Measurements from ENCODE around the gene NOPCHAP1. TPM values are rescaled to one million over a fixed set of nuclear protein-coding genes. Genes with fewer than 3 reads are reported as not detected.
"Not testable (repeated sequence)": the region's sequence is repeated elsewhere in the genome, so short reads cannot be mapped to it uniquely, and the experiment has no call there.

Gene NOPCHAP1
- total and polyA plus RNA-seq, 2 experiments from 2014 or later: 1.2 to 20.3 TPM

DNA sequence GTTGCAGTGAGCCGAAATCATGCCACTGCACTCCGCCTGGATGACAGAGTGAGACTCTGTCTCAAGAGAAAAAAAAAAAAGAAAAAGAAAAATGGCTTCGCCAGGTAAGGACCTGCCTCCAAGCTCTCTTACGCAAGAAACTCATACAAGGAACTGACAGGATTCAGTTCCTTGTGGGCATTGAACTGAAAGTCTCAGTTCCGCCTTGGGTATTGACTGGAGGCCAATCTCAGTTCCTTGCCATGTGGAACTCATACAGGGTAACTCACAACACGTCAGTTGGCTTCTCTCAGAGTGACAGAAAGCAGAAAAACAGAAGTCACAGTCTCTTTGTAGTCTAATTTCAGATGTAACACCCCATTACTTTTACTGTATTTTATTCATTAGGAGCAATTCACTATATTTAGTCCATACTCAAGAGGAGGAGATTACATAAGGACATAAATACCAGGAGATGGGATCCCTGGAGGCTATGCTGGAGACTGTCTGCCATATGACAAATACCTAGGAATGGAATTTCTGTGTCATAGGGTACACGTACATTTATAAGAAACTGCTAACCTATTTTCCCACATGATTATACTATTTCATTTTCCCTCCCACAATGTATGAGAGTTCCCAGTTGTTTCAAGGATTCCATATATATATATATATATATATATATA lies 11.4 kb upstream of the NOPCHAP1 start:
- no peak overlapping the region for H3K4me3 ChIP-seq
- peak overlapping the region; percentile 26 for H3K4me2 ChIP-seq (ENCODE audit: unreplicated experiment)
- DNase-seq: peak; percentile 91
- H3K9ac ChIP-seq: 0 out of 2 replicates have a peak overlapping the region, but pooled peaks have one; percentile 10
- H3K27me3 ChIP-seq (replicated peaks; ENCODE audit: insufficient read depth): no peaks in the 10 kb centered on the region
- H3K9me2 ChIP-seq (ENCODE audit: insufficient read depth): no peaks in the 10 kb centered on the region
- no peaks in the 10 kb centered on the region for H4K20me1 ChIP-seq (ENCODE audit: insufficient read depth)
- H3K27ac ChIP-seq: peak overlapping the region; percentile 58
- peaks cover 29% of the 10 kb centered on the region for H3K4me1 ChIP-seq (ENCODE audit: insufficient read depth)
- H3K79me2 ChIP-seq (ENCODE audit: insufficient read depth): no peaks in the 10 kb centered on the region
- in situ Hi-C loops (cut with MboI): no loop called here
- H2AFZ ChIP-seq: no peak overlapping the region
- peaks cover 15% of the 10 kb centered on the region; the same call in 1 of the 2 replicates for H3F3A ChIP-seq (ENCODE audit: insufficient read depth)
- H3K36me3 ChIP-seq (ENCODE audit: low read depth): no peaks in the 10 kb centered on the region
- H3K9me3 ChIP-seq (ENCODE audit: low read depth): no peaks in the 10 kb centered on the region
- TF ChIP-seq EZH2 (IDR thresholded peaks at IDR 0.05; ENCODE audit: insufficient read depth, poor library complexity, severe bottlenecking) (no peak), EZH2phosphoT487 (IDR thresholded peaks at IDR 0.05; ENCODE audit: insufficient read depth, low read depth) (no peak)
- WGBS, 2 experiments (ENCODE audit: low coverage in 1 of 2, low lambda C conversion rate in 2 of 2, missing lambda C conversion rate in 2 of 2): 55% methylated on average over 7 of the region's 7 CpGs

DNA sequence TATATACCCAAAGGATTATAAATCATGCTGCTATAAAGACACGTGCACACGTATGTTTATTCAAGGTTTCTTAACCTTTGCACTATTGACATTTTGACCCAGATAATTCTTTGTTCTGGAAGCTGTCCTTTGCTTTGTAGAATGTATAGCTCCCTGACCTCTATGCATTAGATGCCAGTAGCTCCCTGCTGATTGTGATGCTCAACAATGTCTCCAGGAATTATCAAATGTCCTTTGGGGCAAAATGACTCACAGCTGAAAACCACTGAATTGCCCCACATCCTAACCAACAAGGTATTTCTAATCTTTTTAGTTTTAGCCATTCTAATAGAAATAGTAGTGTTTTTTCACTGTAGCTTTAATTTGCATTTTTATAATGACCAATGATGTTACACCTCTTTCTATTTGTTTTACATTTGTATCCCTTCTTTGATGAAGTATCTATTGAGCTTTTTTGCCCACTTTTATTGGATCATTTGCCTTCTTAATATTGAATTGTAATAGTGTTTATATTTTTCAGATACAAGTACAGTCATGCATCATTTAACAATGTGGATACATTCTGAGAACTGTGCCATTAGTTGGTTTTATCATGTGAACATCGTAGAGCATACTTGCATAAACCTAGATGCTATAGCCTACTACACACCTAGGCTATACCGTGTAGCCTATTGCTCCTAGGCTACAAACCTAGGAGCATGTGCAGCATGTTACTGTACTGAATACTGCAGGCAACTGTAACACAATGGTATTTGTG lies 10.4 kb upstream of the NOPCHAP1 start:
- in situ Hi-C loops (cut with MboI): no loop called here
- Histone ChIP-seq H3K27me3 (replicated peaks; ENCODE audit: insufficient read depth) (no peaks in the 10 kb centered on the region), H3K27ac (peak overlapping the region; percentile 58), H2AFZ (no peak overlapping the region), H3K79me2 (ENCODE audit: insufficient read depth) (no peaks in the 10 kb centered on the region), H3K4me1 (ENCODE audit: insufficient read depth) (peaks cover 29% of the 10 kb centered on the region), H3K36me3 (ENCODE audit: low read depth) (no peaks in the 10 kb centered on the region), H3K4me3 (no peak overlapping the region), H3F3A (ENCODE audit: insufficient read depth) (peaks cover 15% of the 10 kb centered on the region; the same call in 1 of the 2 replicates), H3K9me2 (ENCODE audit: insufficient read depth) (no peaks in the 10 kb centered on the region), H3K4me2 (ENCODE audit: unreplicated experiment) (peak overlapping the region; percentile 15), H4K20me1 (ENCODE audit: insufficient read depth) (no peaks in the 10 kb centered on the region), H3K9ac (no peak overlapping the region), H3K9me3 (ENCODE audit: low read depth) (no peaks in the 10 kb centered on the region)
- DNase-seq: peak; percentile 84
- TF ChIP-seq EZH2phosphoT487 (IDR thresholded peaks at IDR 0.05; ENCODE audit: insufficient read depth, low read depth): no peak
- no peak for TF ChIP-seq EZH2 (IDR thresholded peaks at IDR 0.05; ENCODE audit: insufficient read depth, poor library complexity, severe bottlenecking)
- WGBS, 2 experiments (ENCODE audit: low coverage in 1 of 2, low lambda C conversion rate in 2 of 2, missing lambda C conversion rate in 2 of 2): 36 to 44% methylated on average over 4 of the region's 4 CpGs

DNA sequence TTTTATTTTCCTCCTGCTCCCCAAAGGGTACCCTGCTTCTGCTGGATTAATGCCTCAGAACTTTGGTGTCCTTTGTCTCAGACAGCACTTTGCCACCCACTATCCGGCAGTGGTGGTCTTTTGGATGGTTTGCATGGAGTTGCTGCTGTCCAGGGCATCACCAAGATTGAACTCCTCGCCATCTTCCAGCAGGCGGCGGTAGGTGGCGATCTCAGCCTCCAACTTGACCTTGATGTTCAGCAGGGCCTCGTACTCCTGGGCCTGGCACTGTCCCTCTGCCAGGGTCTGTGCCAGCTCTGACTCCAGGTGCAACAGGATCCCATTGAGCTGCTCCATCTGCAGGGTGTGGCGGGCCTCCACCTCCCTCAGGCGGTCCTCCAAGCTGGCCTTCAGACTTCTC lies 9.4 kb upstream of the NOPCHAP1 start:
- WGBS, 2 experiments (ENCODE audit: low coverage in 1 of 2, low lambda C conversion rate in 2 of 2, missing lambda C conversion rate in 2 of 2): 85 to 88% methylated on average over 8 of the region's 8 CpGs
- peaks cover 21% of the 10 kb centered on the region for H3K4me1 ChIP-seq (ENCODE audit: insufficient read depth)

DNA sequence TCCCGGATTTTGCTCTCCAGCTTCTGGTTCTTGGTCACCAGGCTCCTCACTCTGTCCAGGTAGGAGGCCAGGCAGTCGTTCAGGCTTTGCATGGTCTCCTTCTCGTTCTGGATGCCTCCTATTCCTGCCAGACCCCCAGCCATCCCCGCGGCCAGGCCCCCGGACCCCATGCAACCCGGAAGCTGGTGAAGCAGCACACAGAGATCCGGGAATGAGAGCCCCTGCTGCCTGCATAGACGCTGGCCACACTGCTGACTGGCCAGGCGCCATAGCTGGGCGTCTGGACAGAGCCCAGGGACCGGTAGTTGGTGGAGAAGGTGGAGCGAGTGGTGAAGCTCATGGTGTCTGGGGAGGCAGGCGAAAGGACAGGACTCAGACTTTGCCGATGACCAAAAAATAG lies 8.4 kb upstream of the NOPCHAP1 start:
- H3K27ac ChIP-seq; H3K27me3 ChIP-seq (replicated peaks; ENCODE audit: insufficient read depth); H2AFZ ChIP-seq; DNase-seq; H3K9ac ChIP-seq; H4K20me1 ChIP-seq (ENCODE audit: insufficient read depth); H3K4me3 ChIP-seq; H3K4me2 ChIP-seq (ENCODE audit: unreplicated experiment); in situ Hi-C loops (cut with MboI); H3K9me2 ChIP-seq (ENCODE audit: insufficient read depth); H3K36me3 ChIP-seq (ENCODE audit: low read depth); H3K79me2 ChIP-seq (ENCODE audit: insufficient read depth); H3K9me3 ChIP-seq (ENCODE audit: low read depth): not testable (repeated sequence)
- H3K4me1 ChIP-seq (ENCODE audit: insufficient read depth): peaks cover 18% of the 10 kb centered on the region
- peaks cover 11% of the 10 kb centered on the region; the same call in 1 of the 2 replicates for H3F3A ChIP-seq (ENCODE audit: insufficient read depth)
- 87 to 89% methylated on average over 15 of the region's 15 CpGs for WGBS, 2 experiments (ENCODE audit: low coverage in 1 of 2, low lambda C conversion rate in 2 of 2, missing lambda C conversion rate in 2 of 2)

More for the DNA sequence above, 9.4 kb upstream of the NOPCHAP1 start:
- peaks cover 13% of the 10 kb centered on the region; the same call in 1 of the 2 replicates for H3F3A ChIP-seq (ENCODE audit: insufficient read depth)
- no peak overlapping the region for H3K27ac ChIP-seq
- H3K27me3 ChIP-seq (replicated peaks; ENCODE audit: insufficient read depth): no peaks in the 10 kb centered on the region
- TF ChIP-seq EZH2 (IDR thresholded peaks at IDR 0.05; ENCODE audit: insufficient read depth, poor library complexity, severe bottlenecking) (no peak), EZH2phosphoT487 (IDR thresholded peaks at IDR 0.05; ENCODE audit: insufficient read depth, low read depth) (no peak)
- H3K4me3 ChIP-seq: no peak overlapping the region
- H3K79me2 ChIP-seq (ENCODE audit: insufficient read depth): no peaks in the 10 kb centered on the region
- H3K9me3 ChIP-seq (ENCODE audit: low read depth): no peaks in the 10 kb centered on the region
- no peak overlapping the region for H3K4me2 ChIP-seq (ENCODE audit: unreplicated experiment)
- no peak for DNase-seq
- H3K9me2 ChIP-seq (ENCODE audit: insufficient read depth): no peaks in the 10 kb centered on the region
- no peak overlapping the region for H3K9ac ChIP-seq
- no peaks in the 10 kb centered on the region for H3K36me3 ChIP-seq (ENCODE audit: low read depth)
- no peaks in the 10 kb centered on the region for H4K20me1 ChIP-seq (ENCODE audit: insufficient read depth)
- in situ Hi-C loops (cut with MboI): no loop called here
- H2AFZ ChIP-seq: no peak overlapping the region

Data from GM23248 (cell line).